Mononuclear cell (primary cell): ENCODE measurements around the gene TMEM72. TPM values are rescaled to one million over a fixed set of nuclear protein-coding genes. Genes with fewer than 3 reads are reported as not detected.

ENCODE experiments used
- H3K27me3 ChIP-seq: 2 replicates; pipeline ENCODE4 v1.6.0; 2011; ENCODE audit warnings: low read length, control low read depth; ENCODE audit not compliant: insufficient read depth
- H3K4me1 ChIP-seq: 2 replicates; pipeline ENCODE4 v1.5.1; 2011; ENCODE audit warnings: mild to moderate bottlenecking, low read length, control low read depth; ENCODE audit not compliant: insufficient read depth
- H3K4me3 ChIP-seq: 2 replicates; pipeline ENCODE4 v1.5.1; 2011; ENCODE audit warnings: mild to moderate bottlenecking, low read length, moderate library complexity
- H3K9me3 ChIP-seq: 2 replicates; pipeline ENCODE4 v1.5.1; 2011; ENCODE audit warnings: low read depth, mild to moderate bottlenecking, control low read depth, low read length
- total RNA-seq: library from RNA; depleted of rRNA; stranded (reverse); fragments of >200 nt; gene quantifications from one replicate; pipeline ENCODE4 v1.2.3, GENCODE V29; 2012

Gene TMEM72
- total RNA-seq, 1 donor, result not detected

- Histone ChIP-seq H3K9me3 (no peaks in the 10 kb centered on the region), H3K27me3 (no peaks in the 10 kb centered on the region), H3K4me1 (peaks cover 8% of the 10 kb centered on the region), H3K4me3 (no peak overlapping the region)
Observed at GRCh38 chr10:44881649-44882048, 29.5 kb upstream of the TMEM72 start.

- Histone ChIP-seq H3K9me3 (no peaks in the 10 kb centered on the region), H3K4me1 (peaks cover 8% of the 10 kb centered on the region), H3K4me3 (no peak overlapping the region), H3K27me3 (no peaks in the 10 kb centered on the region)
Observed at GRCh38 chr10:44882166-44882720, 28.9 kb upstream of the TMEM72 start.

GRCh38 chr10:44883593-44884331 lies 27.4 kb upstream of the TMEM72 start:
- H3K4me1 ChIP-seq, result peaks cover 4% of the 10 kb centered on the region
- H3K4me3 ChIP-seq, result no peak overlapping the region
- H3K27me3 ChIP-seq, result no peaks in the 10 kb centered on the region
- no peaks in the 10 kb centered on the region for H3K9me3 ChIP-seq

- H3K9me3 ChIP-seq, result no peaks in the 10 kb centered on the region
- H3K4me1 ChIP-seq, result no peaks in the 10 kb centered on the region
- H3K27me3 ChIP-seq, result no peaks in the 10 kb centered on the region
- H3K4me3 ChIP-seq, result no peak overlapping the region
Observed at GRCh38 chr10:44885710-44886109, 25.4 kb upstream of the TMEM72 start.

- Histone ChIP-seq H3K4me3 (no peak overlapping the region), H3K9me3 (no peaks in the 10 kb centered on the region), H3K27me3 (no peaks in the 10 kb centered on the region), H3K4me1 (no peaks in the 10 kb centered on the region)
Observed at GRCh38 chr10:44886966-44887365, 24.2 kb upstream of the TMEM72 start.

- no peaks in the 10 kb centered on the region for H3K27me3 ChIP-seq
Observed at GRCh38 chr10:44888886-44889285, 22.3 kb upstream of the TMEM72 start.

GRCh38 chr10:44889834-44890233 lies 21.3 kb upstream of the TMEM72 start:
- H3K4me3 ChIP-seq, result no peak overlapping the region

More at GRCh38 chr10:44888886-44889285, 22.3 kb upstream of the TMEM72 start:
- Histone ChIP-seq H3K9me3 (no peaks in the 10 kb centered on the region), H3K4me3 (no peak overlapping the region), H3K4me1 (no peaks in the 10 kb centered on the region)

GRCh38 chr10:44890696-44891563 lies 20.2 kb upstream of the TMEM72 start:
- H3K9me3 ChIP-seq, result no peaks in the 10 kb centered on the region

More at GRCh38 chr10:44889834-44890233, 21.3 kb upstream of the TMEM72 start:
- Histone ChIP-seq H3K4me1 (no peaks in the 10 kb centered on the region), H3K9me3 (no peaks in the 10 kb centered on the region), H3K27me3 (no peaks in the 10 kb centered on the region)

GRCh38 chr10:44891721-44892120 lies 19.4 kb upstream of the TMEM72 start:
- Histone ChIP-seq H3K9me3 (no peaks in the 10 kb centered on the region), H3K27me3 (no peaks in the 10 kb centered on the region), H3K4me1 (no peaks in the 10 kb centered on the region), H3K4me3 (no peak overlapping the region)

More at GRCh38 chr10:44890696-44891563, 20.2 kb upstream of the TMEM72 start:
- Histone ChIP-seq H3K27me3 (no peaks in the 10 kb centered on the region), H3K4me1 (no peaks in the 10 kb centered on the region), H3K4me3 (no peak overlapping the region)

GRCh38 chr10:44893604-44894468 lies 17.3 kb upstream of the TMEM72 start:
- no peaks in the 10 kb centered on the region for H3K9me3 ChIP-seq
- no peak overlapping the region for H3K4me3 ChIP-seq
- no peaks in the 10 kb centered on the region for H3K4me1 ChIP-seq
- H3K27me3 ChIP-seq, result no peaks in the 10 kb centered on the region

GRCh38 chr10:44894691-44895090 lies 16.4 kb upstream of the TMEM72 start:
- Histone ChIP-seq H3K4me3 (no peak overlapping the region), H3K4me1 (no peaks in the 10 kb centered on the region), H3K9me3 (no peaks in the 10 kb centered on the region), H3K27me3 (no peaks in the 10 kb centered on the region)

- H3K4me1 ChIP-seq, result no peaks in the 10 kb centered on the region
- H3K4me3 ChIP-seq, result no peak overlapping the region
- H3K27me3 ChIP-seq, result no peaks in the 10 kb centered on the region
- no peaks in the 10 kb centered on the region for H3K9me3 ChIP-seq
Observed at GRCh38 chr10:44895280-44895679, 15.9 kb upstream of the TMEM72 start.

- no peaks in the 10 kb centered on the region for H3K4me1 ChIP-seq
- H3K4me3 ChIP-seq, result no peak overlapping the region
- H3K9me3 ChIP-seq, result no peaks in the 10 kb centered on the region
- no peaks in the 10 kb centered on the region for H3K27me3 ChIP-seq
Observed at GRCh38 chr10:44897049-44897448, 14.1 kb upstream of the TMEM72 start.

- Histone ChIP-seq H3K4me3 (no peak overlapping the region), H3K9me3 (no peaks in the 10 kb centered on the region), H3K4me1 (no peaks in the 10 kb centered on the region), H3K27me3 (no peaks in the 10 kb centered on the region)
Observed at GRCh38 chr10:44898665-44899064, 12.5 kb upstream of the TMEM72 start.
